BLaER1 treated with 17β-estradiol and CSF1 and Interleukin-3, amounts not matched to agents 10 nM and 100 nM (cell line): ENCODE measurements around the gene GNMT.

ENCODE experiments used
- H3K27ac ChIP-seq, 11 experiments: shearing (Covaris generic); formaldehyde crosslinking; 2 replicates each; pipeline ENCODE4 v1.8.1; 2022
- H3K27me3 ChIP-seq, 11 experiments: shearing (Covaris generic); formaldehyde crosslinking; 2 replicates each; pipeline ENCODE4 v1.8.1; 2022
- H3K36me3 ChIP-seq, 11 experiments: shearing (Covaris generic); formaldehyde crosslinking; 2 replicates each; pipeline ENCODE4 v1.8.1; 2022
- H3K4me1 ChIP-seq, 10 experiments: shearing (Covaris generic); formaldehyde crosslinking; 2 replicates each; pipeline ENCODE4 v1.8.1; 2022
- H3K4me2 ChIP-seq, 11 experiments: shearing (Covaris generic); formaldehyde crosslinking; 2 replicates each; pipeline ENCODE4 v1.8.1; 2022
- H3K4me3 ChIP-seq, 10 experiments: shearing (Covaris generic); formaldehyde crosslinking; 2 replicates each; pipeline ENCODE4 v1.8.1; 2022
- H3K9ac ChIP-seq, 11 experiments: shearing (Covaris generic); formaldehyde crosslinking; 2 replicates each; pipeline ENCODE4 v1.8.1; 2022
- H3K9me3 ChIP-seq, 11 experiments: shearing (Covaris generic); formaldehyde crosslinking; replicated peaks in 1 of 11; 2 replicates each; pipeline ENCODE4 v1.8.1; 2022
- H4K20me1 ChIP-seq, 11 experiments: shearing (Covaris generic); formaldehyde crosslinking; 2 replicates each; pipeline ENCODE4 v1.8.1; 2022
- Cebpa-rat ChIP-seq, 11 experiments: shearing (Covaris generic); IDR thresholded peaks; 2 replicates each; pipeline ENCODE4 v1.8.1; 2022

GNMT gene

GRCh38 chr6:42967228-42967627 is 6.7 kb downstream of the GNMT start:
- Histone ChIP-seq H3K4me1 (peaks cover 0 to 50% (median 31%) of the 10 kb centered on the region in 10 experiments; a peak in 15 of 20 replicates), H3K27ac (no peak overlapping the region; a peak in 1 of 22 replicates), H3K27me3 (peaks cover 0 to 6% (median 4%) of the 10 kb centered on the region in 11 experiments; a peak in 14 of 22 replicates), H3K36me3 (peaks cover 61 to 92% (median 76%) of the 10 kb centered on the region in 11 experiments), H3K4me3 (no peak overlapping the region), H4K20me1 (peaks cover 0 to 62% (median 14%) of the 10 kb centered on the region in 11 experiments; a peak in 12 of 22 replicates), H3K9ac (peak overlapping the region in 5 of 11 experiments; percentile 14 to 31 (median 19); a peak in 5 of 22 replicates), H3K4me2 (peak overlapping the region in 3 of 11 experiments; percentile 1 to 28 (median 15); a peak in 3 of 22 replicates), H3K9me3 (no peaks in the 10 kb centered on the region)
- TF ChIP-seq Cebpa-rat (IDR thresholded peaks at IDR 0.05) = no peak

GRCh38 chr6:42968126-42968701 is 7.7 kb downstream of the GNMT start:
- no peak overlapping the region for H3K27ac ChIP-seq
- no peak overlapping the region for H3K4me3 ChIP-seq
- H3K4me1 ChIP-seq = peaks cover 0 to 52% (median 31%) of the 10 kb centered on the region in 10 experiments; a peak in 15 of 20 replicates
- H3K4me2 ChIP-seq = no peak overlapping the region
- TF ChIP-seq Cebpa-rat (IDR thresholded peaks at IDR 0.05) = no peak
- peak overlapping the region in 2 of 11 experiments; percentile 12 to 18; a peak in 1 of 22 replicates for H3K9ac ChIP-seq
- H3K27me3 ChIP-seq = no peaks in the 10 kb centered on the region
- peaks cover 0 to 58% (median 13%) of the 10 kb centered on the region in 11 experiments; a peak in 10 of 22 replicates for H4K20me1 ChIP-seq
- H3K9me3 ChIP-seq = no peaks in the 10 kb centered on the region
- peaks cover 59 to 91% (median 71%) of the 10 kb centered on the region in 11 experiments for H3K36me3 ChIP-seq

GRCh38 chr6:42968783-42969182 is 8.2 kb downstream of the GNMT start:
- Histone ChIP-seq H3K27me3 (no peaks in the 10 kb centered on the region), H4K20me1 (peaks cover 0 to 63% (median 13%) of the 10 kb centered on the region in 11 experiments; a peak in 10 of 22 replicates), H3K9ac (peak overlapping the region in 3 of 11 experiments; percentile 12 to 45 (median 18); a peak in 2 of 22 replicates), H3K27ac (no peak overlapping the region), H3K4me3 (no peak overlapping the region), H3K4me2 (no peak overlapping the region), H3K36me3 (peaks cover 60 to 93% (median 72%) of the 10 kb centered on the region in 11 experiments), H3K9me3 (no peaks in the 10 kb centered on the region), H3K4me1 (peaks cover 0 to 52% (median 31%) of the 10 kb centered on the region in 10 experiments; a peak in 15 of 20 replicates)
- TF ChIP-seq Cebpa-rat (IDR thresholded peaks at IDR 0.05) = no peak

- Histone ChIP-seq H3K4me3 (no peak overlapping the region), H3K27ac (peak overlapping the region in 2 of 11 experiments; percentile 13 to 60; a peak in 2 of 22 replicates), H4K20me1 (peaks cover 0 to 61% (median 14%) of the 10 kb centered on the region in 11 experiments; a peak in 10 of 22 replicates), H3K9ac (peak overlapping the region in 3 of 11 experiments; percentile 12 to 45 (median 16); a peak in 2 of 22 replicates), H3K4me2 (no peak overlapping the region), H3K36me3 (peaks cover 56 to 92% (median 71%) of the 10 kb centered on the region in 11 experiments), H3K9me3 (no peaks in the 10 kb centered on the region), H3K27me3 (no peaks in the 10 kb centered on the region), H3K4me1 (peaks cover 0 to 52% (median 31%) of the 10 kb centered on the region in 10 experiments; a peak in 15 of 20 replicates)
- no peak for TF ChIP-seq Cebpa-rat (IDR thresholded peaks at IDR 0.05)
Observed at GRCh38 chr6:42969431-42969830, 8.9 kb downstream of the GNMT start.

- H3K4me3 ChIP-seq = no peak overlapping the region
- no peak for TF ChIP-seq Cebpa-rat (IDR thresholded peaks at IDR 0.05)
- H4K20me1 ChIP-seq = peaks cover 0 to 56% (median 13%) of the 10 kb centered on the region in 11 experiments; a peak in 9 of 22 replicates
- H3K9me3 ChIP-seq = no peaks in the 10 kb centered on the region
- 0 out of 22 replicates have a peak overlapping the region, but pooled peaks of 1 of the 11 experiments have one; percentile 12 for H3K9ac ChIP-seq
- H3K27ac ChIP-seq = peak overlapping the region in 2 of 11 experiments; percentile 3 to 60; a peak in 2 of 22 replicates
- H3K27me3 ChIP-seq = no peaks in the 10 kb centered on the region
- peaks cover 54 to 91% (median 70%) of the 10 kb centered on the region in 11 experiments for H3K36me3 ChIP-seq
- H3K4me2 ChIP-seq = no peak overlapping the region
- H3K4me1 ChIP-seq = peaks cover 0 to 52% (median 31%) of the 10 kb centered on the region in 10 experiments; a peak in 15 of 20 replicates
Observed at GRCh38 chr6:42969934-42970333, 9.4 kb downstream of the GNMT start.

GRCh38 chr6:42970871-42971612 is 10.5 kb downstream of the GNMT start:
- TF ChIP-seq Cebpa-rat (IDR thresholded peaks at IDR 0.05) = no peak
- H3K4me1 ChIP-seq = peaks cover 10 to 57% (median 36%) of the 10 kb centered on the region in 10 experiments; a peak in 16 of 20 replicates
- H3K4me2 ChIP-seq = peak overlapping the region in 7 of 11 experiments; percentile 12 to 73 (median 64); a peak in 13 of 22 replicates
- peak overlapping the region in 8 of 11 experiments; percentile 4 to 60 (median 30); a peak in 11 of 22 replicates for H3K27ac ChIP-seq
- H3K9me3 ChIP-seq = no peaks in the 10 kb centered on the region
- peak overlapping the region in 2 of 11 experiments; percentile 20 to 30; a peak in 2 of 22 replicates for H3K9ac ChIP-seq
- no peaks in the 10 kb centered on the region for H3K27me3 ChIP-seq
- H3K4me3 ChIP-seq = no peak overlapping the region
- H3K36me3 ChIP-seq = peaks cover 45 to 81% (median 60%) of the 10 kb centered on the region in 11 experiments
- peaks cover 0 to 47% (median 13%) of the 10 kb centered on the region in 11 experiments; a peak in 9 of 22 replicates for H4K20me1 ChIP-seq

GRCh38 chr6:42971746-42972327 is 11.3 kb downstream of the GNMT start:
- H3K4me2 ChIP-seq = peak overlapping the region in 7 of 11 experiments; percentile 12 to 73 (median 64); a peak in 13 of 22 replicates
- no peak overlapping the region for H3K4me3 ChIP-seq
- H3K4me1 ChIP-seq = peaks cover 14 to 58% (median 37%) of the 10 kb centered on the region in 10 experiments; a peak in 19 of 20 replicates
- peaks cover 39 to 73% (median 53%) of the 10 kb centered on the region in 11 experiments for H3K36me3 ChIP-seq
- peak overlapping the region in 5 of 11 experiments; percentile 4 to 60 (median 45); a peak in 9 of 22 replicates for H3K27ac ChIP-seq
- H3K27me3 ChIP-seq = no peaks in the 10 kb centered on the region
- TF ChIP-seq Cebpa-rat (IDR thresholded peaks at IDR 0.05) = no peak
- no peaks in the 10 kb centered on the region for H3K9me3 ChIP-seq
- no peak overlapping the region for H3K9ac ChIP-seq
- H4K20me1 ChIP-seq = peaks cover 0 to 40% (median 13%) of the 10 kb centered on the region in 11 experiments; a peak in 8 of 22 replicates

- TF ChIP-seq Cebpa-rat (IDR thresholded peaks at IDR 0.05) = no peak
- no peak overlapping the region for H3K27ac ChIP-seq
- no peaks in the 10 kb centered on the region for H3K27me3 ChIP-seq
- no peak overlapping the region for H3K9ac ChIP-seq
- no peaks in the 10 kb centered on the region for H3K9me3 ChIP-seq
- H3K4me2 ChIP-seq = no peak overlapping the region
- peaks cover 0 to 34% (median 15%) of the 10 kb centered on the region in 11 experiments; a peak in 11 of 22 replicates for H4K20me1 ChIP-seq
- H3K36me3 ChIP-seq = peaks cover 20 to 52% (median 40%) of the 10 kb centered on the region in 11 experiments; a peak in 21 of 22 replicates
- H3K4me1 ChIP-seq = peaks cover 28 to 57% (median 43%) of the 10 kb centered on the region in 10 experiments
- no peak overlapping the region for H3K4me3 ChIP-seq
Observed at GRCh38 chr6:42973926-42974325, 13.4 kb downstream of the GNMT start.
